Mesodermal cell (in vitro differentiated cells): ENCODE measurements around the gene PPP4C.
A peak's percentile ranks its signal among the peaks of the same experiment; 100 is the strongest.

Experiments used
- H3K27ac ChIP-seq: 2 replicates; pipeline ENCODE4 v1.7.0; 2013; ENCODE audit warnings: mild to moderate bottlenecking, low read depth, low read length, moderate library complexity; ENCODE audit not compliant: severe bottlenecking
- H3K36me3 ChIP-seq: 2 replicates; pipeline ENCODE4 v1.7.1; 2013; ENCODE audit warnings: mild to moderate bottlenecking, low read length, moderate library complexity; ENCODE audit not compliant: control insufficient read depth, insufficient read depth
- H3K4me1 ChIP-seq: one replicate; pipeline ENCODE4 v1.7.1; 2013; ENCODE audit warnings: mild to moderate bottlenecking, low read length; ENCODE audit not compliant: insufficient read depth, control insufficient read depth, poor library complexity, severe bottlenecking
- H3K4me3 ChIP-seq: 2 replicates; pipeline ENCODE4 v1.7.0; 2013; ENCODE audit warnings: low read length, control low read depth, mild to moderate bottlenecking; ENCODE audit not compliant: insufficient read depth, poor library complexity, severe bottlenecking; ENCODE audit errors: extremely low read depth
- H3K9me3 ChIP-seq: 2 replicates; pipeline ENCODE4 v1.7.1; 2013; ENCODE audit warnings: mild to moderate bottlenecking, low read length, moderate library complexity; ENCODE audit not compliant: control insufficient read depth
- WGBS, 2 experiments: methylation state at CpG; one replicate each; pipeline ENCODE4 v1.1.5; 2013; ENCODE audit warnings: missing lambda C conversion rate in 2 of 2; ENCODE audit not compliant: insufficient coverage in 2 of 2; 5-methylcytosine and 5-hydroxymethylcytosine counted together

The PPP4C gene

GRCh38 chr16:30091474-30092372 lies 15.9 kb downstream of the PPP4C start, which contains the start of gene TBX6:
Gene TBX6, minus strand, starts transcription at chr16:30091924. Its CDS starts 731 bp downstream, at chr16:30091193.
- peak within 1 kb of the TSS; percentile 42 for H3K4me3 ChIP-seq
- 5 to 8% methylated on average over 69 of the region's 76 CpGs for WGBS, 2 experiments
- H3K27ac ChIP-seq = peak within 1 kb of the TSS; percentile 64
- H3K36me3 ChIP-seq = peaks cover 18% of the 10 kb centered on the region
- peaks cover 5% of the 10 kb centered on the region for H3K9me3 ChIP-seq
- peaks cover 20% of the 10 kb centered on the region for H3K4me1 ChIP-seq

GRCh38 chr16:30092373-30093010 lies 16.7 kb downstream of the PPP4C start:
- Histone ChIP-seq H3K27ac (peak overlapping the region; percentile 64), H3K4me3 (peak overlapping the region; percentile 42), H3K36me3 (peaks cover 10% of the 10 kb centered on the region), H3K4me1 (peaks cover 20% of the 10 kb centered on the region), H3K9me3 (peaks cover 13% of the 10 kb centered on the region)
- 8 to 12% methylated on average over 9 to 18 of the region's 22 CpGs for WGBS, 2 experiments

GRCh38 chr16:30094541-30095165 lies 18.9 kb downstream of the PPP4C start:
- peaks cover 7% of the 10 kb centered on the region for H3K36me3 ChIP-seq
- H3K4me3 ChIP-seq = no peak overlapping the region
- H3K9me3 ChIP-seq = peaks cover 27% of the 10 kb centered on the region
- 95 to 97% methylated on average over 10 to 11 of the region's 11 CpGs for WGBS, 2 experiments
- peaks cover 20% of the 10 kb centered on the region for H3K4me1 ChIP-seq
- H3K27ac ChIP-seq = no peak overlapping the region

- WGBS, 2 experiments = 79% methylated on average over 18 to 21 of the region's 47 CpGs
- Histone ChIP-seq H3K27ac (peak overlapping the region; percentile 23), H3K36me3 (peaks cover 7% of the 10 kb centered on the region), H3K4me3 (peak overlapping the region; percentile 37), H3K9me3 (peaks cover 27% of the 10 kb centered on the region), H3K4me1 (peaks cover 15% of the 10 kb centered on the region)
Observed at GRCh38 chr16:30095166-30096078, 19.6 kb downstream of the PPP4C start.

- Histone ChIP-seq H3K27ac (peak within 1 kb of the TSS; percentile 79), H3K9me3 (peaks cover 27% of the 10 kb centered on the region), H3K4me3 (peak within 1 kb of the TSS; percentile 37), H3K36me3 (peaks cover 7% of the 10 kb centered on the region), H3K4me1 (peaks cover 10% of the 10 kb centered on the region)
- 18 to 36% methylated on average over 33 to 58 of the region's 77 CpGs for WGBS, 2 experiments
Observed at GRCh38 chr16:30096105-30096861, 20.5 kb downstream of the PPP4C start, which contains the start of gene YPEL3. Gene YPEL3, minus strand, starts transcription at chr16:30096213. Its CDS starts 731 bp downstream, at chr16:30095482.

DNA sequence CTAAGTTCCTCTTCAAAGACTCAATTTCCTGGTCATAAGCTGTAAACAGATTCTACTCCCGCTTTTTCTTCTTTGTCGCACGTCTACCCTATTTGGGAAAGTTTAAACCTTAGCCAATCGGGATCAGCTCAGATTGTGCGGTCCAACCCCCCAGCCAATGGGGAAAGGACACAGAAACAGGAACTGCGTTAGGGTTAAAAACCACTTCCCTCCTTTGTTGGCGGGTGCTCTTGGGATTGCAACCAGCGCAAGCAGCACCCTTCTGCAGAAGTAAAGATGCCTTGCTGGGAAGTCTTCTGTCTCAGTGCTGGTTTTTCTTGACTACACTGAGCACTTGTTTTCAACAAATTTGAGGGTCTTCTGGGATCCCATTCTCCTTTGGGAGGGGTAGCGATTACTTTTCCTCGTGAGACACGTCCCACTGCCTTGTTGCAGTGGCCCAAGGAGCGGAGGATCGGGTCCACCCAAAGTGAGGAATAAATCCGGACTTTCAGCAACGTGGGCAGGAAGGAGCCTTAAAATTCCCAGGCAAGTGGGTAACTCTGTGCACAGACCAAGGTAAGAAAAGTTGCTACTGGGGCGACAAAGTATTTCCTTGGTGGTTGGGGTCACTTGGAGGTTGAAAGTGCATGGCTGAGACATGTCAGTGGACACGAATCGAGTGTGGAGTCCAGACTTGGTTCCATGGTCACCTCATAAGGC lies 21.2 kb downstream of the PPP4C start:
- 96 to 97% methylated on average over 17 to 18 of the region's 18 CpGs for WGBS, 2 experiments
- Histone ChIP-seq H3K9me3 (peaks cover 27% of the 10 kb centered on the region), H3K4me3 (no peak overlapping the region)

DNA sequence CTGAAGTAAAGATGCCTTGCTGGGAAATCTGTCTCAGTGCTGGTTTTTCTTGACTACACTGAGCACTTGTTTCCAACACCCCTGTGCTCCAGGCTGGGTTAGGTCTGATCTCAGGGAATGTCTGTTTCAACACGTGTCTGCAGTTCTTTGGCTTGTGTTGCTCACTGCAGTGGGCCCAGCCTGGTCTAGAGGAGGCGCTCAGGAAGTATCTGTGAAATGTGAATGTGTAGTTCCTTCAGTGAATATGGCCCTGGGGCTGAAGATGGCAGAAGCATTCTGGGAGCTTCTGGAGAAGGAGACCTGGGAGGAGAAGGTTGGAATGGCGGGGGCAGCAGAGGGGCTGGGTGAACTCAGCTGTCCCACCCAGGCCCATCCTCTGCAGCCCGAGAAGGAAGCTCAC lies 28.3 kb downstream of the PPP4C start:
- Histone ChIP-seq H3K4me1 (peaks cover 6% of the 10 kb centered on the region), H3K36me3 (peaks cover 38% of the 10 kb centered on the region), H3K4me3 (no peak overlapping the region), H3K9me3 (no peaks in the 10 kb centered on the region), H3K27ac (no peak overlapping the region)
- WGBS, 2 experiments = 87 to 100% methylated on average over 3 to 4 of the region's 4 CpGs

More for the DNA sequence above, 21.2 kb downstream of the PPP4C start:
- Histone ChIP-seq H3K4me1 (peaks cover 10% of the 10 kb centered on the region), H3K36me3 (peaks cover 7% of the 10 kb centered on the region), H3K27ac (peak overlapping the region; percentile 79)

- H3K27ac ChIP-seq = no peak overlapping the region
Observed at GRCh38 chr16:30104492-30104891, 28.7 kb downstream of the PPP4C start.

More at GRCh38 chr16:30104492-30104891, 28.7 kb downstream of the PPP4C start:
- Histone ChIP-seq H3K4me3 (no peak overlapping the region), H3K4me1 (peaks cover 6% of the 10 kb centered on the region), H3K36me3 (peaks cover 38% of the 10 kb centered on the region), H3K9me3 (no peaks in the 10 kb centered on the region)
- 85 to 93% methylated on average over 5 of the region's 6 CpGs for WGBS, 2 experiments
